Measurements from ENCODE around the gene KLK15. TPM values are rescaled to one million over a fixed set of nuclear protein-coding genes. Genes with fewer than 3 reads are reported as not detected.

KLK15 gene
- total RNA-seq, 1 donor from 2014 or later = not detected

DNA sequence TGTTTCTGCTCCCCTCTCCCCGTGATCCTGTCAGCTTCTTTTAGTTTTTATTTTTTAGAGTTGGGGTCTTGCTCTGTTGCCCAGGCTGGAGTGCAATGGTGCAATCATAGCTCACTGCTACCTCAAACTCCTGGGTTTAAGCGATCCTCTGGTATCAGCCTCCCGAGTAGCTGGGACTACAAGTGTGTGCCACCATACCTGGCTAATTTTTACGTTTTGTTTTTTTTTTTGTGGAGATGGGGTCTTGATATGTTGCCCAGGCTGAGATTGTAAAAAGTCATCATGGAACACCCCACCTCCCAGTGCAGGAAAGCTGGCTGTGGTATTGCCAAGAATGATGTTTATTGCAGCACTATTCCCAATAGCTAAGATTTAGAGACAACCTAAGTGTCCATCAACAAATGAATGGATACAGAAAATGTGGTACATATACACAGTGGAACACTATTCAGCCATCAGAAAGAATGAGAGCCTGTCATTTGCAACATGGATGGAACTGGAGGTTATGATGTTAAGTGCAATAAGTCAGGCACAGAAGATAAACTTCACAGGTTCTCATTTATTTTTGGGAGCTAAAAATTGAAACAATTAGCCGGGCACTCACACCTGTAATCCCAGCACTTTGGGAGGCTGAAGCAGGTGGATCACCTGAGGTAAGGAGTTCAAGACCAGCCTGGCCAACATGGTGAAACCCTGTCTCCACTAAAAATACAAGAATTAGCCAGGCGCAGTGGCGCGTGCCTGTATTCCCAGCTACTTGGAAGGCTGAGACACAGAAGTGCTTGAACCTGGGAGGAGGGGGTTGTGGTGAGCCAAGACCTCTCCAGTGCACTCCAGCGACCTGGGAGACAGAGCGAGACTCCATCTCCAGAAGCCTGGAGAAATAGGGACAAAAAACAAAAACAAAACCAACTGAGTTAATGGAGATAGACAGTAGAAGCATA is 6.6 kb upstream of the KLK15 start:
- Histone ChIP-seq H3K9me3 (ENCODE audit: insufficient read depth, low read depth, low read length) (no peaks in the 10 kb centered on the region), H3K4me2 (ENCODE audit: low read length) (no peak overlapping the region), H4K20me1 (ENCODE audit: insufficient read depth, low read length) (no peaks in the 10 kb centered on the region), H3K4me1 (ENCODE audit: insufficient read depth, low read length) (no peaks in the 10 kb centered on the region), H2AFZ (ENCODE audit: low read depth, low read length) (no peak overlapping the region), H3K27me3 (ENCODE audit: insufficient read depth, low read length) (no peaks in the 10 kb centered on the region), H3K27ac (ENCODE audit: low read depth, low read length) (no peak overlapping the region), H3K4me3 (ENCODE audit: insufficient read depth, low read depth, low read length) (no peak overlapping the region), H3K36me3 (ENCODE audit: insufficient read depth, low read length) (no peaks in the 10 kb centered on the region), H3K9ac (ENCODE audit: low read length) (no peak overlapping the region), H3K79me2 (ENCODE audit: insufficient read depth, low read length) (no peaks in the 10 kb centered on the region)
- Mint-ChIP-seq H3K4me3 (ENCODE audit: unreplicated experiment) (no peak overlapping the region), H3K27ac (ENCODE audit: unreplicated experiment) (no peak overlapping the region), H3K36me3 (ENCODE audit: low read depth, unreplicated experiment) (no peaks in the 10 kb centered on the region), H3K27me3 (ENCODE audit: low read depth, unreplicated experiment) (peaks cover 61% of the 10 kb centered on the region), H3K4me1 (ENCODE audit: low read depth, unreplicated experiment) (no peaks in the 10 kb centered on the region), H3K9me3 (ENCODE audit: unreplicated experiment) (peaks cover 15% of the 10 kb centered on the region)
- DNase-seq (ENCODE audit: low read depth) (no peak), FAIRE-seq (no peak)
- TF ChIP-seq, protein P1, sequence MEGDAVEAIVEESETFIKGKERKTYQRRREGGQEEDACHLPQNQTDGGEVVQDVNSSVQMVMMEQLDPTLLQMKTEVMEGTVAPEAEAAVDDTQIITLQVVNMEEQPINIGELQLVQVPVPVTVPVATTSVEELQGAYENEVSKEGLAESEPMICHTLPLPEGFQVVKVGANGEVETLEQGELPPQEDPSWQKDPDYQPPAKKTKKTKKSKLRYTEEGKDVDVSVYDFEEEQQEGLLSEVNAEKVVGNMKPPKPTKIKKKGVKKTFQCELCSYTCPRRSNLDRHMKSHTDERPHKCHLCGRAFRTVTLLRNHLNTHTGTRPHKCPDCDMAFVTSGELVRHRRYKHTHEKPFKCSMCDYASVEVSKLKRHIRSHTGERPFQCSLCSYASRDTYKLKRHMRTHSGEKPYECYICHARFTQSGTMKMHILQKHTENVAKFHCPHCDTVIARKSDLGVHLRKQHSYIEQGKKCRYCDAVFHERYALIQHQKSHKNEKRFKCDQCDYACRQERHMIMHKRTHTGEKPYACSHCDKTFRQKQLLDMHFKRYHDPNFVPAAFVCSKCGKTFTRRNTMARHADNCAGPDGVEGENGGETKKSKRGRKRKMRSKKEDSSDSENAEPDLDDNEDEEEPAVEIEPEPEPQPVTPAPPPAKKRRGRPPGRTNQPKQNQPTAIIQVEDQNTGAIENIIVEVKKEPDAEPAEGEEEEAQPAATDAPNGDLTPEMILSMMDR (IDR thresholded peaks at IDR 0.05; ENCODE audit: insufficient read depth, low read depth, low read length) = no peak
- no peak for TF ChIP-seq EZH2 (IDR thresholded peaks at IDR 0.05; ENCODE audit: insufficient read depth, low read length)

DNA sequence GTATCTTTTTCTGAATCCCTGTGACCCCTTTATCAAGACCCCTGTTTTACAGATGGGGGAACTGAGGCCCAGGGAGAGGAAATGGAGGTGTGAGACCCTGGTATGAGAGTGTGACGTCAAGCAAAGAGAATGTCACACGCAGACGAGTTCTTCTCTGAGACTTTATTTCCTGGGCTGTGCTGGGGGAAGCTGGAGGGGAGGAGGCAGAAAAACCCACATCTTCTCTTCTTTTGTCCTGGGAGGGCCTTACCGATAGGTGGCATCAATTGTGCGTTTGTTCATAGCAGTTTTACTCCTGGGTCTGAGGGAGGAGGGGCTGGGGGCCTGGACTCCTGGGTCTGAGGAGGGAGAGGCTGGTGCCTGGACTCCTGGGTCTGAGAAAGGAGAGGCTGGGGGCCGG is 4.9 kb upstream of the KLK15 start:
- Histone ChIP-seq H3K4me2 (ENCODE audit: low read length) (no peak overlapping the region), H3K79me2 (ENCODE audit: insufficient read depth, low read length) (no peaks in the 10 kb centered on the region), H3K4me1 (ENCODE audit: insufficient read depth, low read length) (no peaks in the 10 kb centered on the region), H3K36me3 (ENCODE audit: insufficient read depth, low read length) (no peaks in the 10 kb centered on the region), H3K27ac (ENCODE audit: low read depth, low read length) (no peak overlapping the region), H4K20me1 (ENCODE audit: insufficient read depth, low read length) (no peaks in the 10 kb centered on the region), H3K9ac (ENCODE audit: low read length) (no peak overlapping the region), H3K9me3 (ENCODE audit: insufficient read depth, low read depth, low read length) (no peaks in the 10 kb centered on the region), H3K4me3 (ENCODE audit: insufficient read depth, low read depth, low read length) (no peak overlapping the region), H2AFZ (ENCODE audit: low read depth, low read length) (no peak overlapping the region), H3K27me3 (ENCODE audit: insufficient read depth, low read length) (no peaks in the 10 kb centered on the region)
- Mint-ChIP-seq H3K4me1 (ENCODE audit: low read depth, unreplicated experiment) (no peaks in the 10 kb centered on the region), H3K36me3 (ENCODE audit: low read depth, unreplicated experiment) (no peaks in the 10 kb centered on the region), H3K4me3 (ENCODE audit: unreplicated experiment) (no peak overlapping the region), H3K27me3 (ENCODE audit: low read depth, unreplicated experiment) (peaks cover 53% of the 10 kb centered on the region), H3K9me3 (ENCODE audit: unreplicated experiment) (peaks cover 5% of the 10 kb centered on the region), H3K27ac (ENCODE audit: unreplicated experiment) (no peak overlapping the region)
- DNase-seq (ENCODE audit: low read depth) (no peak), FAIRE-seq (no peak)
- TF ChIP-seq, protein P1 (IDR thresholded peaks at IDR 0.05; ENCODE audit: insufficient read depth, low read depth, low read length) = no peak
- TF ChIP-seq EZH2 (IDR thresholded peaks at IDR 0.05; ENCODE audit: insufficient read depth, low read length) = no peak

DNA sequence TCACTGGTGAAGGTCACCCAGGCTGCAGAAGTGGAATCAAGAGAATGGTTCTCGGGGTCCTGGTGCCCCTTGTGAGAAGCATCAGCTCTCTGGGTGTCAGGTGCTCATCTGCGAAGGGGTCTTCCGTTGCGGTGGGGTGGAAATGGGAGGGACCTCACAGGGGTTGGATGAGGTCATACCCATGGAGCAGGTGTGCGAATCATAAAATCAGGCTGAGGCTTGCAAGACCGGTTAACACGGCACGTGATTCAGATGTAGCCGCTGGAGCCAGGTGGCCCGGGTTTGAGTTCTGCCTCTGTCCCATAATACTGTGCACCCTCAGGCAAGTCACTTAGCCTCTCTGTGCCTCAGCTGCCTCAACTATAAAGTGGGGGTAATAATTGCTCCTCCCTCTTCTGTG is 3.9 kb upstream of the KLK15 start:
- Mint-ChIP-seq H3K27me3 (ENCODE audit: low read depth, unreplicated experiment) (peaks cover 55% of the 10 kb centered on the region), H3K36me3 (ENCODE audit: low read depth, unreplicated experiment) (no peaks in the 10 kb centered on the region), H3K27ac (ENCODE audit: unreplicated experiment) (no peak overlapping the region), H3K9me3 (ENCODE audit: unreplicated experiment) (peaks cover 5% of the 10 kb centered on the region), H3K4me1 (ENCODE audit: low read depth, unreplicated experiment) (no peaks in the 10 kb centered on the region), H3K4me3 (ENCODE audit: unreplicated experiment) (no peak overlapping the region)
- no peak for TF ChIP-seq EZH2 (IDR thresholded peaks at IDR 0.05; ENCODE audit: insufficient read depth, low read length)
- TF ChIP-seq, protein P1 (IDR thresholded peaks at IDR 0.05; ENCODE audit: insufficient read depth, low read depth, low read length) = no peak
- Histone ChIP-seq H2AFZ (ENCODE audit: low read depth, low read length) (no peak overlapping the region), H3K27ac (ENCODE audit: low read depth, low read length) (no peak overlapping the region), H3K79me2 (ENCODE audit: insufficient read depth, low read length) (no peaks in the 10 kb centered on the region), H3K9me3 (ENCODE audit: insufficient read depth, low read depth, low read length) (no peaks in the 10 kb centered on the region), H3K36me3 (ENCODE audit: insufficient read depth, low read length) (no peaks in the 10 kb centered on the region), H3K4me2 (ENCODE audit: low read length) (no peak overlapping the region), H3K4me1 (ENCODE audit: insufficient read depth, low read length) (no peaks in the 10 kb centered on the region), H3K27me3 (ENCODE audit: insufficient read depth, low read length) (no peaks in the 10 kb centered on the region), H3K4me3 (ENCODE audit: insufficient read depth, low read depth, low read length) (no peak overlapping the region), H4K20me1 (ENCODE audit: insufficient read depth, low read length) (no peaks in the 10 kb centered on the region), H3K9ac (ENCODE audit: low read length) (no peak overlapping the region)
- no peak for FAIRE-seq
- no peak for DNase-seq (ENCODE audit: low read depth)

All from astrocyte (in vitro differentiated cells and primary cell).